GM21526 (cell line): ENCODE measurements around the gene SEC62.

Source experiments
- ATAC-seq: cut with Tn5 transposase; IDR thresholded peaks from one replicate; pipeline ENCODE4 v1.9.1; 2021; ENCODE audit warnings: moderate library complexity; ENCODE audit not compliant: unreplicated experiment, low FRiP score

The SEC62 gene

DNA sequence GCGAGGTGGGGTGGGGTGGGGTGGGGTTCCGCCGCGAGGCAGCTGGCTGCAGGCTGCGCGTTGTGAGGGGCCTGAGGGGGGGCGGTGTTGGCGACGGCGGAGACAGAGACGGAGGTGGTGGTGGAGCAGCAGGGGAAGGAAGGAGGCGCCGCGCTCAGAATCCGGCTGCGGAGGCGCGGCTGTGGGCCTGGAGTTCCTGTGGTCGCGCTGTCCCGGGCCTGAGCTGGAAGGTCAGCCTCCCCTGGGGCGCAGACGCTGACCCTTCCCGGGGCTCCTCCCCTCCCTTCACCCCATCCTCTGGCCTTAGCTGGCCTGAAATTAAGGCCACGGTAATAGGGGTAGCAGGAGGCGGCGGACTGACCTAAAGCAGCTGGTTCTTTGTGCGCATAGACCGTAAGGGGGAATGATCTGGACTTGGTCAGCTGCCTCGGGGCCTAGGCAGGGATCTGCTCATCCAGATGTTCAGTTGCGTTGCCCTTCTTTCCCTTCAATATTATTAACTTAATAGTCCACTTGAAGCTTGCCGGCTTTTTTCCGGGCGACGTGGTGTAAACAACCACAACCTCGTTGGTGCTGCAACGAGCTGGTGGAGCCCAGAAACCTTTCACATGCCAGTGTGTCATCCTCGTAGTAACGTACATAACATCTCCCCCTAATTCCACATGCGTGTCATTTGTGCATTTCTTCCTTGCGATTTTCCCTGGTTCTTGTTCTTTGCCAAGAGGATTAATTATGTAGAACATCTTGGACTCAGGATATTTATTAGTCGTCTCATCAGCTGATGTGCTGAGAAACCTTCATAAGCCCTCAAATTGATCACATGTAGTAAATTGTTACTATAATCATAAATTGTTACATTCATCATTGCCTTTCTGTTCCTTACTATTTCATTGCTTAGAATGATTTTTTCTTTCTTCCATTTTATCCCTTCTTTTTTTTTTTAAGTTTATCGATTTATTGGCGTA lies 626 bp downstream of the SEC62 start:
- peak; percentile 35 for ATAC-seq

GRCh38 chr3:169968224-169968885 lies 1.7 kb downstream of the SEC62 start:
- no peak for ATAC-seq

DNA sequence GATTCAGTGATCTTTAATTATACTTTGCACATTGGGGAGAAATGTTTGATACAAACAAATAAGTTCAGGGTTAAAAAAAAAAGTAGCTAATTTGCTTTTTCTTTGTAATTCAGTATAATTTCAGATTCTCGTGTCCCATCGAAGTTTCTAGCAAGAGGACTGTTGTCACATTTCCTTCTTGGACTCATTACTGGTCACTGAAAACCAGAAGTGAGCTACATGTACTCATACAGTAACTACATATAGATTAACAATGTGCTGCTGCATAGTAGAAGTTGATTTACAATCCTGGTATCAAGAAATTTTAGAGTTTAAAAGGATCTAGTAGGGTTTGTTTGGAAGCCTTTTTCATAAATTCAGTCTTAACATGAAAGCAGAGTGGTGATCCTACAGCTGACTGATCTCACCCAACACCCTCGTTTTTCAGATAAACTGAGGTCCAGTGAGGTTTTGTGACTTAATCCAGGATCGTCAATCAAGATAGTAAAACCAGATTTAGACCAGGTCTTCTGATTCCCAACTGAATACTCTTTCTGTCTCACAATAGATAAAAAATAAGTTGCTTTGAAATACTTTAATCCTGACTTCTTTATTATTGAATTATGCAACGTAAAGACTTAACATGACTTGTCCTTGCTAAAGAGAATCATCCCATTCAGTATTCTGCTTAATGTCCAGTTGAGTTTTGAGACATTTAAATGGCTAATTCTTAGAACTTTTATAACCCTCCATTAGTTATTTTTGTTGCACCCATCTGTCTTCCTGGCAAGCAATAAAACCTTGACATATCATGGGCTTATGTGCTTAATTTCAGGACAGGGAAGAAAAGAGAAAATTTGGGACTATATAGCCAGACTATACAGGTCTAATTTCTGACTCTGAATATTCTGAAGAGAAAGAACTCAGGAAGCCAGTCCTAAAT lies 2.8 kb downstream of the SEC62 start:
- ATAC-seq, result no peak

- no peak for ATAC-seq
These were observed 4.2 kb downstream of the SEC62 start for GRCh38 chr3:169970847-169971246.

GRCh38 chr3:169971522-169971921 lies 4.9 kb downstream of the SEC62 start:
- no peak for ATAC-seq

DNA sequence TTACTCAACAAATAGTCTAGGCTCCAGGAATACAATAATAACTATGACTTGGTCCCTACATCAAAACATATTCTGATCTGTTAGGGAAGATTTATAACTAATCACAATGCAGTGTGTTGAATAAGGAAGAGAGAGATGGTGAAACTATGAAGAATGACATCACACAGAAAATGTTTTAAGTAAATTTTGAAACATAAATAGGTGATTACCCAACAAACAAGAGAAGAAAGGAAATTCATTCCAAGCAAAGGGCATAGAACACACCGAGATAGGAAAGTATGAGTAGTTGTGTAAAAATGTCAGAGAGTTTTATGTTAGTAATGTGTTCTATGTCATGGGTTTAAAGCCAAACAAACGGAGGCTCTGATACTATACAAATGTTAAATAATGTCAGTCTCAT lies 13.4 kb downstream of the SEC62 start:
- no peak for ATAC-seq

DNA sequence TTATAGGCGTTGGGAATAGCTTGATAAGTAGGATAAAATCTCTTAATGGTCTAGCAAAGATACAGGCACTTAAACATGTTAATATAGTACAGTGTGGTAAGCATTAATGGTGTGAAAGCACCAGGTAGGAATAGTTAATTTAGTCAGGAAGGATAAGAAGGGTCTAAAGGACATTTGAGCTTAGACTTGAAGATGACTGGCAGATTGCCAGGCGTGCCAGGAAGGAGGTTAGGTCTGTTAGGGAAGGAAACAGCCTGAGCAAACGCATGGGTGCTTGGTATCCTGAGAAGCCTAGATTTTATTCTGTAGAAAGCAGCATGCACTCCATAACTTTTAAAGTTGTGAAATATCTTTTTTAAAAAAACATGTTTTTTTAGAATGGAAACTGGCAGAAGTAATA lies 17.7 kb downstream of the SEC62 start:
- no peak for ATAC-seq

DNA sequence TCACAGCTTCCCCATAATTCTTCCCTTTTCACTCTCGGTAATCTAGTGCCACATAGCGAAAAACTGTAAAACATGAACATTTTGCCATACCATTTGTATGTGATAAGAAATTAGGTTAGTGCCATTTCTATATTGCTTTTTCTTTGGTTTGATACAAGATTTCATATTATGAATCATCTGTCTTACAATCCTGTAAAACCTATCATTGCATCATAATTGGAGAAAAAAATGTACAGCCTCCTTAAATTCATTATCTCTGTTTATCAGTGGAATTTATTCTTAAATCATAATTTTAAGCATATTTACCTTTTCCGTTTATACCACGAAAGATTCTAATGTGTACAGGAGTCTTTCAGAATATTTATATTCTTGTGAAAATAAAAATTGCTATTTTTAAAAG lies 23.8 kb downstream of the SEC62 start:
- ATAC-seq, result no peak

DNA sequence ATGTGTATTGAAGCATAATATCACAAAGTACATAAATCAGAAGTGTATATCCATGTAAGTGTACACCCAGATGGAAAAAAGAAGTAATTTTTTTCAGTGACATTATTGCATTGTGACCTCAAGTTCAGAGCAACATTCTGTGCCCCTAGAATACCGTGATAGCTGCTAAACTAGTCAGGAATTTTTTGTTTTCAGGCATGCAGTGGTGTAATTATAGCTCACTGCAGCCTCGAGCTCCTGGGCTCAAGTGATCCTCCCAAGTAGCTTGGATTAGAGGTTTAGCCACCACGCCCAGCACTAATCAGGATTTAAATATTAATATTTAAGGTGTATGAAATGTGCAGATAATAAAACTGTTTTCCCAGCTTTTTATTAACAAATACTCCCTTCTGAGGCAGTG lies 25.5 kb downstream of the SEC62 start:
- no peak for ATAC-seq

DNA sequence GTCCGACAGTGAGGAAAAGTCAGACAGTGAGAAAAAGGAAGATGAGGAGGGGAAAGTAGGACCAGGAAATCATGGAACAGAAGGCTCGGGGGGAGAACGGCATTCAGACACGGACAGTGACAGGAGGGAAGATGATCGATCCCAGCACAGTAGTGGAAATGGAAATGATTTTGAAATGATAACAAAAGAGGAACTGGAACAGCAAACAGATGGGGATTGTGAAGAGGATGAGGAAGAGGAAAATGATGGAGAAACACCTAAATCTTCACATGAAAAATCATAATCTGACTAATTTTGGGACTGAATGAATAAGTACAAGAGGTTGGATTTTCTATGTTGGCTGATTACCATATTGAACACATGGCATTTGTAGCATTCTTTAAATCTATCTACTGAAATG lies 26.2 kb downstream of the SEC62 start:
- no peak for ATAC-seq

DNA sequence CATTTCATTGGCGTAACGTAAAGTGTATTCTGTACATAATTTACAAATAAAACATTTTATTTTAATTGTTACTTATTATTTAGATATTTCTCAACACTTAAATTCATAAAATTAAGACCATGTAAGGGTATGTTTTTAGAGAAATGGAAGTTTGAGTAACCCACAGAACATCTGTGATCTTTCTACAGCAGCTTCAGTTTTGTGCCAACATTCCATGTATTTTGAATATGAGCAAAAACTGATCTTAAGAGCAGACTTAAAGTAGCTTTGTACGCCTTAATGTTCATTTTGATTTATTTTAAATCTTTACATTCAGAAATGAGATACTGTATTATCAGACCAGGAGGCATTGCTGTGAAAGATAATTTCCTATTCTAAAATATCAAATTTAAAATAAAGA lies 27.2 kb downstream of the SEC62 start:
- no peak for ATAC-seq

GRCh38 chr3:169996063-169996462 lies 29.5 kb downstream of the SEC62 start:
- ATAC-seq, result no peak

DNA sequence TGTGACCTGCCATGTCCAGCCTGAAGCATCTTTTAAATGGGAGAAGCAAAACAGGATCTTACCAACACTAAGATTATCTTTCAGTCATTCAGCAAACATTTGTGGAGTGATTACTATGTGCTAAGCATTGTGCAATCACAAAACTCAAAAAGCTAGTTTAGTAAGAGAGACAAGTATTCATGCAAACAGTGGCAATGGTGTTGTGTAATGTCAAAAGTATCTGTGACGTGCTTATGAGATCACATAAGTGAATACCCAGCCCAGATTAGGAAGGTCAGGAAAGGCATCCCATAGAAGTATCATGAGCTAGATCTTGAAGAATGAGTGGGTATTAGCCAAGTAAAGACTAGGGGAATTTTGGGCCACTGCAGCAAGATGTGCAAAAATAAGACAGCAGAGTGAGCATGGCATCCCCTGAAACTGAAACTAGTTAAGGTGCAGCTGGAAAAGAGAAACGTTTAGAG lies 32.1 kb downstream of the SEC62 start:
- peak; percentile 18 for ATAC-seq

DNA sequence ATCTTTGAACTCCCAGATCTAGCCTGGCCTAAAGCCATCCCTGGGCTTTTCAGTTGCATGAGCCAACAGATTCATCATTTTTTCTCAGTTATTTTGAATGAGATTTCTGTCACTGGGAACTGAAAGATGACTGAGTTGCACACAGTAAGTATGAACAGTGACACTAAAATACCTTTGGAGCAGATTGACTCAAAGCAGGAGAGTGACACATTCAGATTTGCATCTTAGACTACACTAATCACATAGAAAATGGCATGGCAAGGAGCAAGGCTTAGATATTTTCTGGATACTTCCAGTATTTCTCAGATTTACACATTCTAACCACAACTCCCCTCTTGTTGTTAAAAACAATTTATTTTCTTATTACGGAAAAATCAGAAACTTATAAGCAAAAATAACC lies 32.8 kb downstream of the SEC62 start:
- peak; percentile 95 for ATAC-seq

GRCh38 chr3:170000051-170000450 lies 33.4 kb downstream of the SEC62 start:
- ATAC-seq, result no peak

- ATAC-seq, result no peak
These were observed 35.6 kb downstream of the SEC62 start for GRCh38 chr3:170002231-170002630.

DNA sequence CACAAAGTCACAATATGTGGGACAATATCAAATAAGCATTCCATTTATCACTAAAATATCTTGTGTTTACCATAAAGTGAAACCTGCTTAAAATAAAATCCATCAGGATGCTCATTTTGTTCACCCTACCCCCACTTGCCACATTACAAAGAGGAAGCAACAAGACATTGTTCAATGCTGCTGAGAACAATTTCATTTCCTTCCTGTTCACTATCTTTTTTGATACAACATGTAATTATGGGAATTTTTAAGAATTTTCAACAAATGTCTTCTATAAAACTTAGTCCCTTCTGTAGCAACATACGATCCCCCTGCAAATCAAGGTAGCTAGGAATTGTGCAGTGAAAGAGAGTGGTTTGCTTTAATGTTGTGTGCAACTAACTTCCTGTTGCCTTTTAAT lies 36.3 kb downstream of the SEC62 start:
- ATAC-seq, result no peak

- ATAC-seq, result no peak
These were observed 37.3 kb downstream of the SEC62 start for GRCh38 chr3:170003881-170004356.

DNA sequence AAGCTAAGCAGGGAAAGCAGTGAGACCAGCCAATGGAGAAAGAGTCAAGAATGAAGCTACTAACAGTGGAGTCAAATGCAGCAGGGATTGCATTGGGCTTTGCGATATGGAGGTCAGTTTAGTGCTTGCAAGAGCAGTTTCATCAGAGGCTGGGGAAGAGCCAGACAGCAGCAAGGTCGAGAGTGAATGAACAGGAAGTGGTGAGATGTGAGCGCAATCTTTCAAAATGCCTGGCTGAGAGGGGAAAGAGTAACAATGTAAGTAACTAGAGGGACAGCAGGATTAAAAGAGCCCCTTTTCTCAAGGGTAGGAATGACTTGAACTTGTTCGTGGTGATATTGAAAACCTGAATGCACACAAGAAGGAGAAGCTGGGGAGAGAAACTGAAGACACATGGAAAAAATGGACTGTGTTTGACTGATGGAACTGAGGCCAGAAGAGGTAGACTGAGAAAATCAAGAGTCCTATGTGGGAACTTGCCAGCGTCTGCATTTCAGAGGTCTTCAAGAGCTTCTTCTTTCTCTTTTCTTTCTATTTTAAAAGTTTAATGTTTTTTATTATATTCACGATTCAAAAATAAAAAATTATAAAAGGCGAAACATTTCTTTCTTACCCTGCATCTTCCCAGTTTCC lies 40.5 kb downstream of the SEC62 start:
- peak; percentile 77 for ATAC-seq

DNA sequence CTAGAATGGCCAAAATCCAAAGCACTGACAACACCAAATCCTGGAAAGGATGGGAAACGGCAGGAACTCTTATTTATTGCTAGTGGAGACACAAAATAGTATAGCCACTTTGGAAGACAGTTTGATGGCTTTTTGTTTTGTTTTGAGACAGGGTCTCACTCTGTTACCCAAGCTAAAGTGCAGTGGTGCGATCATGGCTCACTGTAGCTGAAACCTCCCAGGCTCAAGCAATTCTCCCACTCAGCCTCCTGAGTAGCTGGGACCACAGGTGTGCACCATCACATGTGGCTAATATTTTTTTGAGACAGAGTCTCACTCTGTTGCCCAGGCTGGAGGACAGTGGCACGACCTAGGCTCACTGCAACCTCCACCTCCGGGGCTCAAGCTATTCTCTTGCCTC lies 43.9 kb downstream of the SEC62 start:
- ATAC-seq, result no peak
